Mucosa of descending colon (tissue), 3 donors: ENCODE results near the gene DCC. TPM values are rescaled to one million over a fixed set of nuclear protein-coding genes. Genes with fewer than 3 reads are reported as not detected.
A peak's percentile ranks its signal among the peaks of the same experiment; 100 is the strongest.

Experiments
- ATAC-seq: fragments of 200-7000 bp; cut with Tn5 transposase; one replicate; pipeline ENCODE4 v1.9.1; 2020; ENCODE audit warnings: mild to moderate bottlenecking, moderate library complexity
- DNase-seq, 3 donors: peaks; one replicate each; pipeline ENCODE4 v3.0.0-alpha.2; 2020
- H3K36me3 ChIP-seq: fragments of 200-600 bp; one replicate; pipeline ENCODE4 v1.8.0; 2021; ENCODE audit warnings: low read depth, mild to moderate bottlenecking
- H3K4me1 ChIP-seq: fragments of 200-600 bp; one replicate; pipeline ENCODE4 v1.8.0; 2021; ENCODE audit warnings: low read depth, mild to moderate bottlenecking
- H3K4me3 ChIP-seq: fragments of 200-600 bp; one replicate; pipeline ENCODE4 v1.8.0; 2021; ENCODE audit warnings: mild to moderate bottlenecking
- H3K9me3 ChIP-seq: fragments of 200-600 bp; one replicate; pipeline ENCODE4 v1.8.0; 2021; ENCODE audit warnings: mild to moderate bottlenecking
- intact Hi-C, 2 donors: fragments of 100-400 bp; cut with DNase I in 1 of 2; cut with micrococcal nuclease in 1 of 2; formaldehyde crosslinking; loops; one replicate each; pipeline versions ENCODE4 v1.11.0 to v1.11.1; 2022; cut with DNase I, micrococcal nuclease
- total RNA-seq, 3 donors: library from RNA; stranded (reverse); fragmentation: NEBNext Ultra II Directional in 2 of 3; extraction: Animal tissue kit (Norgen Biotek cat#: 25700) in 2 of 3; gene quantifications; one replicate each; pipeline versions ENCODE4 v1.2.1 to v1.2.4, GENCODE V29; 2021 to 2023
- TF ChIP-seq, protein P1 (sequence below): fragments of 200-600 bp; IDR thresholded peaks from one replicate; pipeline ENCODE4 v1.8.0; 2022; ENCODE audit warnings: antibody characterized with exemption, mild to moderate bottlenecking
- donor health status: DM: no; HTN: no; CAD: no; lungs with moderate emphysema.
- donor health status: DM: no; HTN: no; CAD: no.
- donor health status: DM: no; HTN: yes; CAD: no.

The DCC gene
- total RNA-seq, 3 donors from 2014 or later, result 0.26 to 1.3 (median 0.34) TPM

DNA sequence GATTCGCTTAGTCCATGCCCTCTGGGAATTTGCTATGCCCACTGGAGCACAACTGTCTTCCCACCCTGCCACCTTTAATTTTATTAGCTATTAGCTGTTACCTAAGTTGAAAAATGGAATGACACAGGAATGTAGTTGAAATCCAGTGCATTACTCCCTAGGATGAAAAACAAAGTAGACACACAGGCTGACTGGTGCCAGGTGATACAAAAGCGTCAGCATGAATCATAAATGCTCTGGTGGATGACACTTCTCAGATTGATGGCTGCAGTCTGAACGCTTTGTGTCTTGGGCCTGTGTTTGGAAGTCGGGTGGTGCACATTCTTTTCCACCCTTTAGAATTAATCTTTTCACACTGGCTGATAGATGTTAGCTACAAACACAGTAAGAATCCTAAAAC is 802.0 kb downstream of the DCC start:
- DNase-seq, result no peak

DNA sequence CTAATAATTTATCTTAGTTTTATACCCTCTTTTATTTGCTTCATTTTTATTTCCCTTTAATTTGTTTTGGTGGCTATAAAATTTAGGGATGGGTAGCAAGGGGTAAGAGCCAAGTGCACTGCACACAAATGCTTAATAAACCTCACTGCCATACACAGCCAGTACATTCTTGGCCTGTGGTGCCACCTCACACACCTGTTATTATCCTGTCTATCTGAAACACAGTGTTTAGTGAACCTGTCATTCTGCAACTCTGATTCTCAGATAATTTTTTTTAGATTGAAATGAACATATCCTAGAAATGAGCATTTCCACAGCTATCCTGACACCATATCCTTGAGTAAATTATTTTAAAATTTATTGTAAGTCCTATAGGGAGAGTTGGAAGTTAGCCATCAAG is 807.5 kb downstream of the DCC start:
- ATAC-seq (no peak), DNase-seq (no peak)
- H3K4me1 ChIP-seq, result no peaks in the 10 kb centered on the region
- intact Hi-C loops, result no loop called here
- TF ChIP-seq, protein P1, sequence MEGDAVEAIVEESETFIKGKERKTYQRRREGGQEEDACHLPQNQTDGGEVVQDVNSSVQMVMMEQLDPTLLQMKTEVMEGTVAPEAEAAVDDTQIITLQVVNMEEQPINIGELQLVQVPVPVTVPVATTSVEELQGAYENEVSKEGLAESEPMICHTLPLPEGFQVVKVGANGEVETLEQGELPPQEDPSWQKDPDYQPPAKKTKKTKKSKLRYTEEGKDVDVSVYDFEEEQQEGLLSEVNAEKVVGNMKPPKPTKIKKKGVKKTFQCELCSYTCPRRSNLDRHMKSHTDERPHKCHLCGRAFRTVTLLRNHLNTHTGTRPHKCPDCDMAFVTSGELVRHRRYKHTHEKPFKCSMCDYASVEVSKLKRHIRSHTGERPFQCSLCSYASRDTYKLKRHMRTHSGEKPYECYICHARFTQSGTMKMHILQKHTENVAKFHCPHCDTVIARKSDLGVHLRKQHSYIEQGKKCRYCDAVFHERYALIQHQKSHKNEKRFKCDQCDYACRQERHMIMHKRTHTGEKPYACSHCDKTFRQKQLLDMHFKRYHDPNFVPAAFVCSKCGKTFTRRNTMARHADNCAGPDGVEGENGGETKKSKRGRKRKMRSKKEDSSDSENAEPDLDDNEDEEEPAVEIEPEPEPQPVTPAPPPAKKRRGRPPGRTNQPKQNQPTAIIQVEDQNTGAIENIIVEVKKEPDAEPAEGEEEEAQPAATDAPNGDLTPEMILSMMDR, result no peak
- H3K36me3 ChIP-seq, result no peaks in the 10 kb centered on the region
- no peak overlapping the region for H3K4me3 ChIP-seq
- no peaks in the 10 kb centered on the region for H3K9me3 ChIP-seq

More for the DNA sequence above, 802.0 kb downstream of the DCC start:
- no peaks in the 10 kb centered on the region for H3K36me3 ChIP-seq
- no peak for ATAC-seq
- H3K4me1 ChIP-seq, result no peaks in the 10 kb centered on the region
- no peak overlapping the region for H3K4me3 ChIP-seq
- TF ChIP-seq, protein P1, result no peak
- intact Hi-C loops, result no loop called here
- no peaks in the 10 kb centered on the region for H3K9me3 ChIP-seq

DNA sequence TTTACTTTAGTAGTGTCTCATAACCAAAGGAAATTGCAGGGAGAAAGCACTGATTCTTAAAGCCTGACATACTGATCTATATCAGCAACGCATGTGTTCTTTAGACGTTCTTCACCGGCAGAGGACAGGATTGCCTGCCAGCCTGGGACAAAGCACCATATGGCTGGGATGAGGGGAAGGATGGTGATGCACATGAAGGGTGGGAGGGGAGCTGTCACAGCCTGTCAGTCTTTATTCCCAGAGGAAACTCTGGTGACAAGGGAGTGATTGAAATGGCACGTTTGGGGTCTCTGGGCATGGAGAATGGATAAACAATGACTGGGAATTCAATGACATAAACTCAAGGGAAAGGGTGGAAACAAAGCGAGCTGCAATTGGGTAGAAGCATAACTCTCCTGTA is 808.1 kb downstream of the DCC start:
- TF ChIP-seq, protein P1, result no peak
- Histone ChIP-seq H3K36me3 (no peaks in the 10 kb centered on the region), H3K9me3 (no peaks in the 10 kb centered on the region), H3K4me1 (no peaks in the 10 kb centered on the region), H3K4me3 (no peak overlapping the region)
- intact Hi-C loops, result no loop called here
- DNase-seq (no peak), ATAC-seq (no peak)

DNA sequence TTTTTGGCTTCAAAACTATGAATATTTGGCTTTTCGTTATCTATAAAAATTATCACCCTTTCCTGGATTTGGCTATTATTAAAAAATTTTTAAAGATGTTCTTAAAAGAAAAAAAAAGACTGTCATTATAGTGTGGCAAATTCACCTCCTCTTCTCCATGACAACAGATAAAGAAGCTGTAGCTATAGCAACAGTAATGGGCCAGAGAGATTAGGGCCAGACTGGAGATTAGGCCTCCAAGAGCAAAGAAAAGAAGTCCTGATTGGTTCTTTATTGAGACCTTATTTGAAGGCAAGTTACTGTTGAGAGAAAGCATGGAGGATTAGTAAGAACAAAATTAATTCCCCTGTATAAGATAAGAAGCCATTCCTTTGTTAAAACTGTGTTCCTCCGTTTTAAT is 812.5 kb downstream of the DCC start:
- ATAC-seq, result no peak
- no peaks in the 10 kb centered on the region for H3K4me1 ChIP-seq
- no peak for DNase-seq
- no peak overlapping the region for H3K4me3 ChIP-seq
- H3K36me3 ChIP-seq, result no peaks in the 10 kb centered on the region
- TF ChIP-seq, protein P1, result no peak
- no peaks in the 10 kb centered on the region for H3K9me3 ChIP-seq
- intact Hi-C loops, result no loop called here

DNA sequence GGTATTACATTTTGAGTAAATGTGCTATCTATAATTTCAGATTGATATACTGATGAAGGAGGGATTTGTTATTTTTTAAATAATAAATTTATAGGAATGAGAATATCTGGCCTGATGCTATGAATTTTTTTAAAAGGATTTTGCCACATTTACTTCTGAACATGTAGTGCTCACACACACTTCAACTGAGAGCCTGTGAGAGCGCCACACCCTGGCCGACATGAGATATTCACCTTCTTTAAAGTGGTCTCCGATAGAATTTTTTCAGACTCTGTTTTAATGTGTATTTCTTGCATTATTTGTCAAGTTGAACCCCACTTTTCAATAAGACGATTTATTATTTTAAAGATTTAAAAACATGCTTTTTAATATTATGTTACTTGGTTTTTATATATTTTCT is 813.3 kb downstream of the DCC start:
- Histone ChIP-seq H3K4me1 (no peaks in the 10 kb centered on the region), H3K9me3 (no peaks in the 10 kb centered on the region), H3K4me3 (no peak overlapping the region), H3K36me3 (no peaks in the 10 kb centered on the region)
- intact Hi-C loops, result no loop called here
- TF ChIP-seq, protein P1, result no peak
- ATAC-seq (no peak), DNase-seq (peak in 2 of 3 donors; percentile 4 to 24)

DNA sequence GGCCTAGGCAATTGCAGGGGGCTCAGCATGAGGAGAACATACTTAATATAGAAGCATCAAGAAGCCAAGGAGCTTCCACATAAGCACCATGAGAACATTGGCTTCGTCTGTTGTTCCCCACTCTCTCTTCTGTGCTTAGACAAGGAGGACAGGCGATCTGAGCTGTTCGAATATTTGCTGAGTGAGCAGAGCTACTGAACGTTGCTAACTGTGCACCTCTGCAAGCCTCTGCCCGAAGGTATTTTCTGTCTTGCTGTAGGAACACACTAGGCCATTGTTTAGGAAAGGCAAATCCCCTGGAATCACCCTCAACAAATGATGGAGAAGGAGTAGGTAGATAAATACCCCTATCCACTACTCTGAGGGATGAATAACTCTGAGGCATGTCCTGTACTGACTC is 813.8 kb downstream of the DCC start:
- H3K9me3 ChIP-seq, result no peaks in the 10 kb centered on the region
- intact Hi-C loops, result no loop called here
- DNase-seq (no peak), ATAC-seq (no peak)
- H3K4me1 ChIP-seq, result no peaks in the 10 kb centered on the region
- no peaks in the 10 kb centered on the region for H3K36me3 ChIP-seq
- no peak overlapping the region for H3K4me3 ChIP-seq
- TF ChIP-seq, protein P1, result no peak
